Stimulated activated CD8-positive, alpha-beta memory T cell treated with anti-CD3 and anti-CD28 coated beads, Interleukin-2, amount 100 ng/mL, for 48 hours (primary cell): ENCODE results near the gene BANP.
"Not testable (repeated sequence)": the region's sequence is repeated elsewhere in the genome, so short reads cannot be mapped to it uniquely, and the experiment has no call there.

Source experiments
- DNase-seq, 2 donors: peaks; one replicate each; pipeline ENCODE4 v3.0.0-alpha.2; 2020; ENCODE audit warnings: low read depth in 2 of 2

BANP gene

DNA sequence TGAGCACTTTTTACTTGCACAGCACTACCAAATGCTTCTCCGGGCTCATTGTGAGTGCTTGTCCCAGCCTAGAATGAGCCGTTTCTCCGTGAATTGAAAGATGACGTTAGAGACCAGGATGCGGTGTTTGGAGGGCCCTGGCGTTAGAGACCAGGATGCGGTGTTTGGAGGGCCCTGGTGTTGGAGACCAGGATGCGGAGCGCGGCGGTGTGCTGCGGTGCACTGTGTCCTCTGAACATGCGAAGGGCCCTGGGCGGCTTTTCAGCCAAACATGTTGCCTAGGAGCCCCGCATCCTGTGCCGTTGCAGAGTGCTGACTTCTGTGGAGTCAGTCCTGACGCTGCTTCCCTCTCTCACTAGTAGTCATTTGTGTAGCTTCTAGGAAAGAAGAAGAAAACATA lies 42.7 kb downstream of the BANP start:
- no peak for DNase-seq

DNA sequence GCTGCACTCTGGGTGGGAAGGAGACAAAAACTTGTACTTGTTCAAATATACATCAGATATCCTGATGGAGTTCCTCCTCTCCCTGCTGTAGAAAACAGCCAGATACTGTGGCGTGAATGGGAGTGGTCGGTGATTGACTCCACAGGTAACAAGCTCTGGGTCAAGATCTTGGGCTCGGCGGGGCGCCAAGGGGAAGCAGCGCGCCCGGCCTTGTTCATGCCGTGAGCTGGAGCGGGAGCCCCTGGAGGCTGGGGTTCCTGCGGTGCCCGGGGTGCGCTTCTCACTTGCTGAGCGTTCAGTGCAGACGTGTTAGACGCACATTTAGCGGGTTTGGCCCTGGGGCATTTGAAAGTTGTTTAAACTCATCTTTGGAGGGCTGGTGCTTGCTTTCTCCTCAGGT lies 44.4 kb downstream of the BANP start:
- no peak for DNase-seq

DNA sequence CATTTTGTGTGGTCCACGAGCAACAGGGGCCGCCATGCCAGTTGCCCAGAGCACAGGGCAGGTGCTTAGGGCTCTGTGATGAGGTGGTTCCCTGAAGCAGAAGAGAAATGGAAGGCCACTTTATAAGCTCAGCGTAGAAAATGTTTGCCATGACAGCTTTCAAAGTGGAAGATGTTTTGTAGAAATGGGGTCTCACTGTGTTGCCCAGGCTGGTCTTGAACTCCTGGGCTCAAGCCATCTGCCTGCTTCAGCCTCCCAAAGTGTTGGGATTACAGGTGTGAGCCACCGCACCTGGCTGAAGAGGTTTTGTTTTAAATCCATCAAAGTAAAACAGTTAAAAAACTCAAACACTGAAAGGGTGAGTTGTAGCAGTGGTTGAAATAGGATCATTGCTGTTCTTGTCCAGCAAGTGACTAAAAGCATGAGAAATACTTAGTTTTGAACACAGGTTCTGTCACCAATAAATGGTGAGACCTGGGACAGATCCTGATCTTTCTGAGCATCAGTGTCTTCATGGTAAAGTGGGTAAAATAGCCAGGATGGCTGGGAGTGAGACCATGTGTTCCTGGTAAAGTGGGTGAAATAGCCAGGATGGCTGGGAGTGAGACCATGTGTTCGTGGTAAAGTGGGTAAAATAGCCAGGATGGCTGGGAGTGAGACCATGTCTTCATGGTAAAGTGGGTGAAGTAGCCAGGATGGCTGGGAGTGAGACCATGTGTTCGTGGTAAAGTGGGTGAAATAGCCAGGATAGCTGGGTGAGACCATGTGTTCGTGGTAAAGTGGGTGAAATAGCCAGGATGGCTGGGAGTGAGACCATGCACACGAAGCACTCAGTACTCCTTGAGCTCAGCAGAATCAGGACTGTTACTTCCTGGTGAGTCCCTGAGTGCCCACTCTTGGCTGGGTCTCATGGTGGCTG lies 46.0 kb downstream of the BANP start:
- no peak for DNase-seq

DNA sequence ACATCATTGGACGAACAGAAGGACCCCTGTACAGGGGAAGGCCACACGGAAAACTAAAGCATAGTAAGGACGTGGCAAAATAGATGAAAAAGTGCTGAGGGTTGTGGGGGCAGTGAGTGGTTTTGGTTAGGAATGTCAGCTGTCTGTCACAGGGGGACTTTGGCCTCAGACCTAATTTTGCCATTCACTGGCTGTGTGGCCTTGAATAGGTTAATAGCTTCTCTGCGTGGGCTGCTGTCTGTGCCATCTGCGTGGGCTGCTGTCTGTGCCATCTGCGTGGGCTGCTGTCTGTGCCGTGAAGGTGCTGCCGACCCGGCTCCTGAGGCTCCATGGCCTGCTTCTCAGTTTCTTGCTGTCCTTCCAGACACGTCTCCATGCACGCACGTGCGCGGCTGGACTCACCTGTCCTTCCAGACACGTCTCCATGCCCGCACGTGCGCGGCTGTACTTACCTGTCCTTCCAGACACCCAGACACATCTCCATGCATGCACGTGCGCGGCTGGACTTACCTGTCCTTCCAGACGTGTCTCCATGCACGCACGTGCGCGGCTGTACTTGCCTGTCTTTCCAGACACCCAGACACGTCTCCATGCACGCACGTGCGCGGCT lies 47.1 kb downstream of the BANP start:
- not testable (repeated sequence) for DNase-seq

DNA sequence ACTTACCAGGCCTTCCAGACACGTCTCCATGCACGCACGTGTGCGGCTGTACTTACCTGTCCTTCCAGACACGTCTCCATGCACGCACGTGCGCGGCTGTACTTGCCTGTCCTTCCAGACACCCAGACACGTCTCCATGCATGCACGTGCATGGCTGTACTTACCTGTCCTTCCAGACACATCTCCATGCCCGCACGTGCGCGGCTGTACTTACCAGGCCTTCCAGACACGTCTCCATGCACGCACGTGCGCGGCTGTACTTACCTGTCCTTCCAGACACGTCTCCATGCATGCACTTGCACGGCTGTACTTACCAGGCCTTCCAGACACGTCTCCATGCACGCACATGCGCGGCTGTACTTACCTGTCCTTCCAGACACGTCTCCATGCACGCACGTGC lies 47.8 kb downstream of the BANP start:
- DNase-seq: not testable (repeated sequence)

DNA sequence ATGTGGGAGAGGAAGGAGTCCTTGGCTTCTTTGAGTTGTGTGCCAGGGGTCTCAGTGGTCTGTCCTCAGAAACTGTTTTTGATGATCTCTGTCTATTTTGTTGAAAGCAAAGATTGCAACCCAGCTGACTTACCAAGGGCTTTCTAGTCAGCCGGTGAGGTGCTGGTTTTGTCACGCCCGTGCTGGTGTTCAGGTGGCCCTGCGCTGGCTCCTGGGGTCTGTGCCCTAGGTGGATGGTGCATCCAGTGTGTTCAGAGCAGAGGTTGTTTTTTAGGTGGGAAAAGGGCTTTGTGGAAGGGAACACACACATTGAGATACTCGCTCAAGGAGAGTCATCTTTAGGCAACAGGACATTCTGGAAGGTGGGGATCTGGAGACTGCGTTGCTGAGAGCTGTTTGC lies 51.0 kb downstream of the BANP start:
- DNase-seq: no peak

DNA sequence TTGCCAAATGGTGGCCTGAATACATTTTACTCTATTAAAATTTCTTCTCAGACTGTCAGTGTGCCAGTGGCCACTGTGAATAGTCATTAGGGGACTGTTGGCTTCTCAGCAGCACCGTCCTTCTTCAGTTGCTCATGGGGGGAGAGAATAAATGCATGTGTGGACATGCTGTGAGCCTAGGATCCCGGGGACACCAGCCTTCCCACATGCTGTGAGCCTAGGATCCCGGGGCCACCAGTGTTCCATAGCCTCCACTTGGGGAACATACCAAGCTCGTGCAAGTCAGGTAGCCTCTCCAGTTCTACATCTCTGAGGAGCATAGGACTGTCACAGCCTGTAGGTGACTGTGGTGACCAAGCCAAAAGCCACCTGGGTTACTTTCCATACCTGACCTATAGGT lies 51.5 kb downstream of the BANP start:
- no peak for DNase-seq

DNA sequence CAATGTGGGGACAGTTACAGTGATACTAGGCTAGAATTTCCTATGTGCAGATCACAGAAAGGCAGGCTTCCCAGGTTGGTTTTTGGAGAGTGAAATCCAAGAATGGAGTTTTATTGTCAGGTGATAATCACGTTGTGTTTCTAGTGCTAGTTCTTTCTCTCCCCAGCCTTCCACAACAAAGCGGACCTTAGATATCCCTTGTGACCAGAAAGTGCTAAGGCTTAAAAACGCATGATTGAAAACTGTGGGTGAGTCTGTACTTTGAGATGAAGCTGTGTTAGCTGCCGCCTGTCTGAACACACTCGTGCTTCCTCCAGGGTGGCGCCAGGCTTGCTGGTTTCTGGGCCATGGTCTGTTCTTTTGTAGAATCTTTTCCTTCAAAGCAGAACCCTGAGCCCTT lies 52.1 kb downstream of the BANP start:
- DNase-seq: no peak

DNA sequence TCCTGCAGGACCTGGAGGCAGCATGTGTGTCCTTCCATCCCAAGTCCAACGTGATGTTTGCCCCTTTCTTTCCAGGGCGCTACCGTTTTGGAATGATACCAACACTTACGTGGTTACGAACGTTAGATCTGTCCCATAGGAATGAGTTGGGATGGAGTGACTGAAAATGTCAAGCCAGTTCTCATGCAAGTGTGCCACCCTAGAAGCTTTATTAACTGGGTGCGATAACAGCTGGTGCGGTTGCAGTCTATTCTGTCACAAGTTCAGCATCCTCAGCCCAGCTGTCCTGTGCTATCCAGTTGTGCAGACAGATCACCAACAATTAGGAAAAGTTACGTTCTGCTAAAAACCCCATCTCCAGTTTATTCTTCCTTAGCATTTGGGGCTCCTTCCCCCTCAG lies 52.5 kb downstream of the BANP start:
- DNase-seq: no peak

DNA sequence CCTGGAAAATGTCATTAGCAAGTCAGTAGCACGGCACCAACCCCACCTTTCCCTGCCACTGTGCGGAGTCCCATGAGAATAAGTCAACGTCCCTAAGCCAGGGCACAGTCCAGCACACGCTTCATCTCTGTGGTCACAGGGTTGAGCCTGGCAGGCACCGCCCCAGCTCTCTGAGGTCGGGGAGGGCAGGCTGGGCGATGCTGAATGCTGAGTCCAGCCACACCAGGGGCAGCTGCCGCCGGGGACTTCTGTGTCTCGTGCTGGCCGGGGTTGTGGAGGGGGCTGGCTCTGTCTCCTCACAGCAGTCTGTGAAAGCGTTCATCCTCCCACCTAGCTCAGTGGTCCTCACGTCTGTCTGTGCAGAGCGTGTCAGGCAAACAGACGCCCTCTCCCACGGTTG lies 53.2 kb downstream of the BANP start:
- DNase-seq: no peak

DNA sequence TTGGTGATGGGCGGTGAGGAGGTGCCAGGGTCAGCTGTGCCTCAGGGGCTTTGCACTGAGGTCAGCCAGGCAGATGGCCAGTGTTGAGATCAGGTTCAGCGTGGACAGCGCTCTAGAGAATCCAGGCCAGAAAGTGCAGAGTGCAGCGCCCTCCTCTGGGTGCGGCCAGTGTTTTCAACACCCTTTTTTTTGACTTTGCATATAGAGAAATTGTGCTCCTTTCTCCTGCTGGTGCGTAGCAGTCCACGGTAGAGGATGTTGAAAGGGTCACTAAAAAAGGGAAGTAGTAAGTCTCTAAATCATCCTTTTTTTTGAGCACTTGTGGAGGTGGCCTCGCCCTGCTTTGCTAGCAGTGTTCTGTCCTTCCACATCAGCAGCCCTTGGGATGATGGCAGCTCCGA lies 53.9 kb downstream of the BANP start:
- no peak for DNase-seq

DNA sequence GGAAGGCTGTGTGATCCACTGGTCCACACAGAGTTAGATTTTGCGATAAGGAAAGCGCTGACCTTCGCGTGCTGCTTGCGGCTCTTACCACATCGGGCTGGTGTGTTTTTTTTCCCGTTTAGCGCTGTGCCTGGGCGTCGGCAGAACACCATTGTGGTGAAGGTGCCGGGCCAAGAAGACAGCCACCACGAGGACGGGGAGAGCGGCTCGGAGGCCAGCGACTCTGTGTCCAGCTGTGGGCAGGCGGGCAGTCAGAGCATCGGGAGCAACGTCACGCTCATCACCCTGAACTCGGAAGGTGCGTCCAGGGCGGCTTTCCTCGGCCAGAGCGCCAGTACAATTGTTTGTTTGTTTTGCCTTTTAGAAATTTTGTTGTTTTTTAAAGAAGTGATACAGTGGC lies 54.7 kb downstream of the BANP start:
- DNase-seq: no peak

DNA sequence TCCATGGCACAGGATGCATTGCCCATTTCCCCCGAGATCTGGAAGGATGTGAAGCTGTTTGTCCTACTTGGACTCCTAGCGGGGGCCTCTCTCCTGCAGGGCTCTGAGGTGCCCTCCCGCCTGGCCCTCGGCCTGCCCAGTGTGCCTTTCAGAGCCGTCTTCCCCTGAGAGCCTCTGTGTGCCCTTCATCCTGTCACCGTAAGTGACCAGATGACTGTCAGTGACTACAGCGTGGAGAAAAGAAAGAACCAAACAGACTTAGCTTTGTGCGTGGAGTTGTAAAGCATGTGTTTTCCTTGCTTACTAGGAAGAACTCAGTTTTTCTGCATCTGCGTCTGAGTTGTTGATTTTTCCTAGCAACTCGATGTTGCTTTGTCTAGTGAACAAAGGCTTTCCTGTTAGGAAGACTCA lies 56.1 kb downstream of the BANP start:
- no peak for DNase-seq

DNA sequence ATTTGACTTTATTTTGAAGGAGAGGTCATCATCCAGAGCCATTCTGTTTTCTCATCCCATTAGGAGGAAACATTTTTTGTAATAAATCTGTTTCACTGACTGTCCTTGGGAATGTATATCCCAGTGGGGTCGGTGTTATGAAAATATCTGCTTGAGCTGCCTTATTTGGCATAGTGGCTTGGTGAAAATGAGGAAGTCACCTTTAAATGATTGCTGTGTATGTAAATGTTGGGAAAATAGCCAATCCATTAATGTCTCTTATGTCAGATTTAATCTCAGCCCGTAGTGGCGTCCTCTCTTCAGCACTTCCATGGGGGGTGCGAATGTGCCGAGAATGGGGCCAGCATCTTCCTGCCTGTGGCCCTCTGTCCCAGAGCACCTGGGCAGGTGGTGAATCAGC lies 57.6 kb downstream of the BANP start:
- no peak for DNase-seq

DNA sequence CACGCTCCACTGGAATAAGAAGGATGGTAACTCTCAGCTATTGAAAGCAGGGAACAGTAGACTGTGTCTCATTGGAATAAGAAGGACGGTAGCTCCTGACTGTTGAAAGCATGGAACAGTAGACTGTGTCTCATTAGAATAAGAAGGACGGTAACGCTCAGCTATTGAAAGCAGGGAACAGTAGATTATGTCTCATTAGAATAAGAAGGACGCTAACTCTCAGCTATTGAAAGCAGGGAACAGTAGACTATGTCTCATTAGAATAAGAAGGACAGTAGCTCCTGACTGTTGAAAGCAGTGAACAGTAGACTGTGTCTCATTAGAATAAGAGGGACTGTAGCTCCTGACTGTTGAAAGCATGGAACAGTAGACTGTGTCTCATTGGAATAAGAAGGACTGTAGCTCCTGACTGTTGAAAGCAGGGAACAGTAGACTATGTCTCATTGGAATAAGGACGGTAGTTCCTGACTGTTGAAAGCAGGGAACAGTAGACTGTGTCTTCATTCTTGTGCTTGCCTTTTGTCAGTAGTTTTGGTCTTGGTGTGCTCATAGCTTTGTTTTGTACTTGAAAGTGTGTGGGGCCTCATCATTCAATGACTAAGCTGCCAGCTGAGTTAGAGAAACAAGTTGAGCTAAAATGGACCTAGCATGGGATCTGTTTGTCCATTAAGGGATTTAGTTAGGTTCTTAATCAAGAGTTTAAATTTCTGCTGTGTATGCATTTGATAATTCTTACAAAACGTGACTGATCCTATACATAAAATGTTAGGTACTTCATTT lies 58.5 kb downstream of the BANP start:
- no peak for DNase-seq

DNA sequence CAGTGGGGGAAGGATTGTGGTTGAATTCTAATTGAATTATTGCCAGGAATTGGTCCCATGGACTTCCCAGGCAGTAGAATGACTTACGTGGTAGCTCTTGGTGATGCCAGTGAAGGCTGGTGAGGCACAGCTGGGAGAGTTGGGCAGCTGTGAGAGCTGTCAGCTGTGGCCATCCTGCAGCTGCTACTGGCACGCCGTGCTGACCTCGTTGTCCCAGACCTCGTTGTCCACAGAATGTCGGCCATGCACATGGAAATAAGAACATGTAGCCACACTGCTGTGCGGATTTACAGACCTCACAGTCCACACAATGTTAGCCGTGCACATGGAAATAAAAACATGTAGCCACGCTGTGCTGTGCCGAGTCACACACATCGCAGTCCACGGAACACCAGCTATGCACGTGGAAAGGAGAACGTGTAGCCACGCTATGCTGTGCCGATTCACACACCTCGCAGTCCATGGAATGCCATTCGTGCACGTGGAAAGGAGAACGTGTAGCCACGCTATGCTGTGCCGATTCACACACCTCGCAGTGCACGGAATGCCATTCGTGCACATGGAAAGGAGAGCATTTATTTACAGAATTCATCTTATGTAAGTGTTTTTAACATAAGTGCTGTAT lies 59.2 kb downstream of the BANP start:
- no peak for DNase-seq

DNA sequence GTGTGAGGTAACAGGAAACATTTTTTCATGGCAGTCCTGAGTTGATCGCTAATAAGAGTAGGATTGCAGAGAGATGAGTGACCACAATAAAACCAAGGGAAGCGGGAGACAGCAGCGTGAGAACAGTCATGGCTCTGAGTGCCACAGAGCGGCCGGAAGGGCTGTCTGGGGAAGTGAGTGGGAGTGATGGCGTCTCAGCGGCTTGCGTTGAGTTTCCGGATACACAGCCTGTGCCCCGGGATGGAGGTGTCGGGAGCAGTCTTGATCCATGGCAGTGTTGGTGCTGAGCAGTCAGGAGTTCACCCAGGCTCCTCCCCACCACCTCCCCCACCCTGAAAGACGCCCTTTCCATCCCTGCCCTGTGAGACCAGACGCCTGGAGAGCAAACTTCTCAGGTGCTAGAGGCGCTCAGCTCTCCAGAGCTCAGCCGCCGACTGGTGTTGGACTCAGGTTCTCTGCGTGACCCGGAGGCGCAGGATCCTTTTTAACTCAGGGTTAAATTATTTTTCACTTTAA lies 59.8 kb downstream of the BANP start:
- DNase-seq: no peak

DNA sequence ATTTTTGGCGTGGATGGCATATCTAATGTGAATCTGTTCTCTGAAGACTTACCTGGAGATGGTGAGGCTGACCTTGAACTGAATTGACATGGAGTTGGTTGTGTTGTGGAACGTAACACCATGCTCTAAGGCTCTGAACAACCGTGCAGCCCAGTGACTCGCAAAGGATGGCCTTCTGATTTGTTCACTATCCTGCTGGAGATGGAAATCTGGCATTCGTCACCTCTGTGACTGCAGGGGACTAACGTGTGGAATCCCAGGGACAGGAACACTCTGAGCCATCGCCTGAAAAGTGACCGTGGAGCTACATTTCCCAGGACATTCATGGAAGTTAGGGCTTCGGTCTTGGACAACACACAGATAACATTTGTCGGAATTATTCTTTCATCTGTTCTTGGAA lies 61.1 kb downstream of the BANP start:
- DNase-seq: no peak

DNA sequence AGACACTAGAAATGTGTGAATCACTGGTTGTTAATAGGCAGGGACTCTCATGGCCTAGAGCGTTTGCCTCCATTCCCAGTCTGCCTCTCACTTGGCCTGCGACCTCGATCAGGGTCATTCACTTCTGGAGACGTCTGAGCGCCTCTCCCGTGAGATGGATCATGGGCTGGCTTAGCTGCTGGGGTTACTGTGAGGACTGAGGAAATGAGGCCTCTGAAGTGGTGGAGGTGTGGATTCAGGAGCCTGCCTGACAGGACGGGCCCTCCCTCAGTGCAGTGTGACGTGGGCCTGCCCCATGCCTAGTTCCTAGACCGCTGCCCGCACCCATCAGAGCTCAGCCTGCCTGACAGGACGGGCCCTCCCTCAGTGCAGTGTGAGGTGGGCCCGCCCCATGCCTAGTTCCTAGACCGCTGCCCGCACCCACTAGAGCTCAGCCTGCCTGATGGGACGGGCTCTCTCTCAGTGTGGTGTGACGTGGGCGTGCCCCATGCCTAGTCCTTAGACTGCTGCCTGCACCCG lies 61.9 kb downstream of the BANP start:
- no peak for DNase-seq

DNA sequence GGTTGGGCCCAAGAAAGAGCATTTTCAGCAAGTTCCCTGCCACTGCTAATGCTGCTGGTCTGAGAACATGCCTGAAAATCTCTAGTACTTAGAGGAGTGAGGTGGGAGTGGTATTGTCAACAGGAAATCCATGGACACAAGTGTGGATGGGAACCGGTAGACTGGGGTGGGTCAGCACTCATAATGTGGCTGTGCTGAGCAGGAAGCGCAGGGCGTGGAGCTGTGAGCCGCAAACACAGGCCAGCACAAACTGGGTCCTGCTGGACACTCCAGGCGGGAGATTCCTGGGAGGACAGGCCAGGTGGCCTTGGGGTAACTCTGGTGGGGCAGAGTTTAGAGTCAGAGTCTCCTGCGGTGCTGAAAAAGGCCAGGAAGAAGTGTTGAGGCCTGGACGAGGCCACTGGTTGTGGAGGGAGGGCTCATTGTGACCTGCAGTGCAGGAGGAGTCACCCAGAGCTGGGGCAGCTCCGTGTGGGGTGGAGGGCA lies 62.6 kb downstream of the BANP start:
- no peak for DNase-seq

DNA sequence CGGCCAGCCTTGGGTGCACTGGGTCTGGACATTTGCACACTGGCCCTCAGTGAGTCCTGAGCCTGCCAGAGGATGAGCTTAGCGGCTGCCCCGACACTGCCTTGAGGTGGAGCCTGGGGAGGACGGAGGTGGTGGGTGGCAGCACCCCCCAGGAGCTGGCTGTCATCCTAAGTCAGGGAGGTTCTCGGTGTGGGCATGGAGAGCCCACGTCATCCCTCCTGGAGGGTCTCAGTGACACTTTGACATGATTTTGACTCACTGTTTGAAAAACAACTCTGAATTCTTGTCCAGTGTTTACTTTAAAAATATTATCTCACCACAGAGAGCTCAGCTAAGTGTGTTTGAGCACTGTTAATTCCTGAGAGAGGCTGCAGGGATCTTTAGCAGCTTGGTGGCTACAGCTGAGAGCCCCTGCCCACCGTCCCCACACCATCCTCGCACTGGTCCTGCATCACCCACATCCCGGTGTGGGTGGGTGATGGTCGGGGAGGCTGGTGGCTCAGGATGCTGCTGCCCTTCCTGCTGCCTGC lies 63.1 kb downstream of the BANP start:
- DNase-seq: no peak
